HepG2 (cell line): ENCODE results near the gene NHSL1. TPM values are rescaled to one million over a fixed set of nuclear protein-coding genes. Genes with fewer than 3 reads are reported as not detected.

Source experiments
- CBX2 ChIP-seq, 2 experiments: fragments of 200-600 bp in 1 of 2; sonication (generic); formaldehyde crosslinking in 1 of 2; IDR thresholded peaks; 2 replicates each; pipeline versions ENCODE4 v1.7.0 to v1.8.1; 2018 to 2022; ENCODE audit warnings: low read depth in 2 of 2, low read length in 1 of 2, mild to moderate bottlenecking in 1 of 2, missing genetic modification reagents in 1 of 2
- DMAP1 ChIP-seq: IDR thresholded peaks from 2 replicates; pipeline ENCODE4 v1.6.1; 2016
- HDAC1 ChIP-seq: sonication (generic); formaldehyde crosslinking; IDR thresholded peaks from 2 replicates; pipeline ENCODE4 v1.5.1; 2020; ENCODE audit warnings: mild to moderate bottlenecking, missing genetic modification reagents
- MAZ ChIP-seq, 2 experiments: sonication (generic) in 1 of 2; formaldehyde crosslinking in 1 of 2; IDR thresholded peaks; 2 replicates each; pipeline versions ENCODE4 v1.5.0 to v1.6.1; 2012 to 2020; ENCODE audit warnings: low read depth in 2 of 2, mild to moderate bottlenecking in 2 of 2, borderline replicate concordance in 1 of 2, improper control_type of control experiment in 1 of 2, low read length in 1 of 2, missing genetic modification reagents in 1 of 2, moderate library complexity in 1 of 2
- MLX ChIP-seq: IDR thresholded peaks from 2 replicates; pipeline ENCODE4 v1.6.1; 2016
- NCOR1 ChIP-seq: fragments of 200-600 bp; sonication (generic); IDR thresholded peaks from 2 replicates; pipeline ENCODE4 v1.7.0; 2017; ENCODE audit warnings: antibody characterized with exemption, low read length, borderline replicate concordance
- NFYB ChIP-seq: sonication (generic); formaldehyde crosslinking; IDR thresholded peaks from 2 replicates; pipeline ENCODE4 v1.4.0; 2020; ENCODE audit warnings: missing genetic modification reagents
- PAF1 ChIP-seq: IDR thresholded peaks from 2 replicates; pipeline ENCODE4 v1.6.1; 2016; ENCODE audit warnings: missing genetic modification reagents, missing compliant biosample characterization
- TCF7L2 ChIP-seq: IDR thresholded peaks from 2 replicates; pipeline ENCODE4 v1.6.1; 2011; ENCODE audit warnings: mild to moderate bottlenecking, low read depth, low read length, moderate library complexity
- TOPORS ChIP-seq: sonication (generic); formaldehyde crosslinking; IDR thresholded peaks from 2 replicates; pipeline ENCODE4 v1.8.0; 2023; ENCODE audit warnings: mild to moderate bottlenecking, missing genetic modification reagents
- TRAFD1 ChIP-seq: sonication (generic); formaldehyde crosslinking; IDR thresholded peaks from 2 replicates; pipeline ENCODE4 v1.5.1; 2020; ENCODE audit warnings: missing genetic modification reagents, mild to moderate bottlenecking, borderline replicate concordance
- ZBTB4 ChIP-seq: sonication (generic); formaldehyde crosslinking; IDR thresholded peaks from 2 replicates; pipeline ENCODE4 v1.4.0; 2020; ENCODE audit warnings: missing genetic modification reagents, mild to moderate bottlenecking, borderline replicate concordance
- ZFP37 ChIP-seq: sonication (generic); formaldehyde crosslinking; IDR thresholded peaks from 2 replicates; pipeline ENCODE4 v1.4.0; 2020; ENCODE audit warnings: missing genetic modification reagents, borderline replicate concordance
- ZFP91 ChIP-seq: sonication (generic); formaldehyde crosslinking; IDR thresholded peaks from 2 replicates; pipeline ENCODE4 v1.9.0; 2022; ENCODE audit warnings: missing genetic modification reagents, mild to moderate bottlenecking, borderline replicate concordance
- ZNF788 ChIP-seq: sonication (generic); formaldehyde crosslinking; IDR thresholded peaks from 2 replicates; pipeline ENCODE4 v1.5.0; 2020; ENCODE audit warnings: mild to moderate bottlenecking, missing genetic modification reagents, borderline replicate concordance
- polyA plus RNA-seq, 8 experiments: library from polyadenylated mRNA; depleted of rRNA in 3 of 8; stranded (reverse) in 7 of 8; unstranded in 1 of 8; fragments of >200 nt; fragmentation: Illumina TruSeq in 4 of 8; extraction: Trizol in 4 of 8; gene quantifications; 2 replicates each; pipeline versions ENCODE4 v1.2.1 to v1.2.3, GENCODE V29; 2011 to 2016; ENCODE audit warnings: low read depth in 4 of 8, missing spikeins in 1 of 8, mixed read lengths in 1 of 8; ENCODE audit not compliant: insufficient read depth in 1 of 8
- total RNA-seq, 5 experiments: library from RNA; depleted of rRNA; stranded (reverse); fragments of >200 nt; fragmentation: Illumina TruSeq; extraction: Trizol; gene quantifications; 2 replicates each; pipeline ENCODE4 v1.2.3, GENCODE V29; 2016; ENCODE audit warnings: low read depth in 1 of 5
- TF ChIP-seq, protein P1 (sequence below): sonication (generic); formaldehyde crosslinking; IDR thresholded peaks from 2 replicates; pipeline ENCODE4 v1.4.0; 2020; ENCODE audit warnings: missing genetic modification reagents, borderline replicate concordance
- TF ChIP-seq, protein P2 (sequence below): sonication (generic); formaldehyde crosslinking; IDR thresholded peaks from 2 replicates; pipeline ENCODE4 v1.5.0; 2020; ENCODE audit warnings: mild to moderate bottlenecking, missing genetic modification reagents, borderline replicate concordance

NHSL1 gene
- total and polyA plus RNA-seq, 2 of the 13 experiments (the other 11 are each of a cell fraction or from before 2014, with no cell fraction given) = 24.9 to 53.6 TPM

DNA sequence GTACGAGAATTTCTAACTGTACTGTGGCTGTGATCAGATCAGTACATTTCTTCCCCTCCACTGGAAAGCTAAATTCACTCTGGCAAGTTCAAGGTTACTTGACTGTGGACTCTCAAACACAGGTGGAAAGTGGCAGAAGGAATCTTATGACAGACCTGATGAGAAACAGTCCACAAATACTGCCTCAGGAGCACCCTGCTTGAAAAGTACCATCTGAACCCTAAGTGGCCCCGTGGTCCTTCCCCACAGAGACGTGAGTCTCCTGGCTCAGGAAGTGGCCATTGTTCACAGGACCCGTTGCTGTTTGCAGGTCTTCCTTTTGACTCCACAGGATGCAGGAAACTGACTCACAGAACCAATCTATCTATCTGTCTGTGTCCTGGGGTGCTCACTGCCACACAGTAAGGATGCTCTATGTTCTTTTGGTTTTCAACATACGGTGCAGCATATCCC lies 47.5 kb upstream of the NHSL1 start (continued):
- TF ChIP-seq, protein P1, sequence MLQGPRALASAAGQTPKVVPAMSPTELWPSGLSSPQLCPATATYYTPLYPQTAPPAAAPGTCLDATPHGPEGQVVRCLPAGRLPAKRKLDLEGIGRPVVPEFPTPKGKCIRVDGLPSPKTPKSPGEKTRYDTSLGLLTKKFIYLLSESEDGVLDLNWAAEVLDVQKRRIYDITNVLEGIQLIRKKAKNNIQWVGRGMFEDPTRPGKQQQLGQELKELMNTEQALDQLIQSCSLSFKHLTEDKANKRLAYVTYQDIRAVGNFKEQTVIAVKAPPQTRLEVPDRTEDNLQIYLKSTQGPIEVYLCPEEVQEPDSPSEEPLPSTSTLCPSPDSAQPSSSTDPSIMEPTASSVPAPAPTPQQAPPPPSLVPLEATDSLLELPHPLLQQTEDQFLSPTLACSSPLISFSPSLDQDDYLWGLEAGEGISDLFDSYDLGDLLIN = no peak
- TF ChIP-seq ZFP91 (CRISPR knock-in tag) (no peak), NFYB (CRISPR knock-in tag) (no peak), MLX (CRISPR knock-in tag) (no peak), ZNF788 (CRISPR knock-in tag) (no peak; the same call in 1 of the 2 replicates), CBX2 (IDR thresholded peaks at IDR 0.05; ENCODE audit: low read depth, low read length) (no peak), CBX2 (CRISPR knock-in tag; IDR thresholded peaks at IDR 0.05; ENCODE audit: low read depth) (no peak), TRAFD1 (CRISPR knock-in tag) (no peak), NCOR1 (no peak), HDAC1 (CRISPR knock-in tag) (peak; percentile 56; the same call in 1 of the 2 replicates), PAF1 (CRISPR knock-in tag) (no peak), ZBTB4 (no peak), ZFP37 (CRISPR knock-in tag) (no peak), MAZ (IDR thresholded peaks at IDR 0.05; ENCODE audit: borderline replicate concordance, low read depth, low read length) (no peak), MAZ (CRISPR knock-in tag; IDR thresholded peaks at IDR 0.05; ENCODE audit: low read depth) (no peak), DMAP1 (peak; percentile 20; the same call in 1 of the 2 replicates), TOPORS (CRISPR knock-in tag) (no peak), TCF7L2 (no peak)
- TF ChIP-seq, protein P2, sequence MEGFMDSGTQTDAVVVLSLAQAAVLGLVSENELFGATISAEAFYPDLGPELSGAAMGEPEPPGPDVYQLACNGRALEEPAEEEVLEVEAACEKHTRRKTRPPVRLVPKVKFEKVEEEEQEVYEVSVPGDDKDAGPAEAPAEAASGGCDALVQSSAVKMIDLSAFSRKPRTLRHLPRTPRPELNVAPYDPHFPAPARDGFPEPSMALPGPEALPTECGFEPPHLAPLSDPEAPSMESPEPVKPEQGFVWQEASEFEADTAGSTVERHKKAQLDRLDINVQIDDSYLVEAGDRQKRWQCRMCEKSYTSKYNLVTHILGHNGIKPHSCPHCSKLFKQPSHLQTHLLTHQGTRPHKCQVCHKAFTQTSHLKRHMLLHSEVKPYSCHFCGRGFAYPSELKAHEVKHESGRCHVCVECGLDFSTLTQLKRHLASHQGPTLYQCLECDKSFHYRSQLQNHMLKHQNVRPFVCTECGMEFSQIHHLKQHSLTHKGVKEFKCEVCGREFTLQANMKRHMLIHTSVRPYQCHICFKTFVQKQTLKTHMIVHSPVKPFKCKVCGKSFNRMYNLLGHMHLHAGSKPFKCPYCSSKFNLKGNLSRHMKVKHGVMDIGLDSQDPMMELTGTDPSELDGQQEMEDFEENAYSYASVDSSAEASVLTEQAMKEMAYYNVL (CRISPR knock-in tag) = peak; percentile 54; the same call in 1 of the 2 replicates
